Epithelial cell of proximal tubule (primary cell): ENCODE results near the gene COCH. TPM values are rescaled to one million over a fixed set of nuclear protein-coding genes. Genes with fewer than 3 reads are reported as not detected.

Experiments
- DNase-seq: peaks from one replicate; pipeline ENCODE4 v3.0.0-alpha.2; 2011; ENCODE audit warnings: low read depth
- H3K4me3 ChIP-seq: 2 replicates; pipeline ENCODE4 v1.5.1; 2011; ENCODE audit warnings: low read depth, mild to moderate bottlenecking, low read length
- total RNA-seq: library from RNA; depleted of rRNA; stranded (reverse); fragments of >200 nt; gene quantifications from 2 replicates; pipeline ENCODE4 v1.2.3, GENCODE V29; 2015
- TF ChIP-seq, protein P1 (sequence below): conservative IDR thresholded peaks from 2 replicates; pipeline ENCODE4 v1.5.1; 2012; ENCODE audit warnings: low read depth, mild to moderate bottlenecking, low read length

The COCH gene
- total RNA-seq, 1 donor from 2014 or later = 20.9 TPM

DNA sequence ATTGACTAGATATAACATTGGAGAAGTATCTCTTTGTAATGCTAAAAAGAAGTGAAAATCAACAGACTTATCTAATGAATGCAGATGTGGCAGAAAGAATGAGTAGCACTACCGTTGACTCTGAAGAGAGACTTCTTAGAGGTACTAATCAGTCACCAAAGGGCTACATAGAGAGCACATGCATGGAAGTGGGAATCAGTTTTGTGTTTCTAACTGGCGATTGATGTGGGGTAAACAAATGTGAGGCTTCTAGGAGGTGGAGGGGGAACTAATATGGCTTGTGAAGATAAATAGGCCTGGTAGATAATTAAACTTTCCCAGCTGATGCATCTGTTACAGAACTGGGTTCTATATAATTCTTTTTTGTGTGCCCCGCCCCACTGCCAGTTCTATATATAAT, 10.5 kb downstream of the COCH start:
- DNase-seq = no peak
- TF ChIP-seq, protein P1, sequence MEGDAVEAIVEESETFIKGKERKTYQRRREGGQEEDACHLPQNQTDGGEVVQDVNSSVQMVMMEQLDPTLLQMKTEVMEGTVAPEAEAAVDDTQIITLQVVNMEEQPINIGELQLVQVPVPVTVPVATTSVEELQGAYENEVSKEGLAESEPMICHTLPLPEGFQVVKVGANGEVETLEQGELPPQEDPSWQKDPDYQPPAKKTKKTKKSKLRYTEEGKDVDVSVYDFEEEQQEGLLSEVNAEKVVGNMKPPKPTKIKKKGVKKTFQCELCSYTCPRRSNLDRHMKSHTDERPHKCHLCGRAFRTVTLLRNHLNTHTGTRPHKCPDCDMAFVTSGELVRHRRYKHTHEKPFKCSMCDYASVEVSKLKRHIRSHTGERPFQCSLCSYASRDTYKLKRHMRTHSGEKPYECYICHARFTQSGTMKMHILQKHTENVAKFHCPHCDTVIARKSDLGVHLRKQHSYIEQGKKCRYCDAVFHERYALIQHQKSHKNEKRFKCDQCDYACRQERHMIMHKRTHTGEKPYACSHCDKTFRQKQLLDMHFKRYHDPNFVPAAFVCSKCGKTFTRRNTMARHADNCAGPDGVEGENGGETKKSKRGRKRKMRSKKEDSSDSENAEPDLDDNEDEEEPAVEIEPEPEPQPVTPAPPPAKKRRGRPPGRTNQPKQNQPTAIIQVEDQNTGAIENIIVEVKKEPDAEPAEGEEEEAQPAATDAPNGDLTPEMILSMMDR = no peak

DNA sequence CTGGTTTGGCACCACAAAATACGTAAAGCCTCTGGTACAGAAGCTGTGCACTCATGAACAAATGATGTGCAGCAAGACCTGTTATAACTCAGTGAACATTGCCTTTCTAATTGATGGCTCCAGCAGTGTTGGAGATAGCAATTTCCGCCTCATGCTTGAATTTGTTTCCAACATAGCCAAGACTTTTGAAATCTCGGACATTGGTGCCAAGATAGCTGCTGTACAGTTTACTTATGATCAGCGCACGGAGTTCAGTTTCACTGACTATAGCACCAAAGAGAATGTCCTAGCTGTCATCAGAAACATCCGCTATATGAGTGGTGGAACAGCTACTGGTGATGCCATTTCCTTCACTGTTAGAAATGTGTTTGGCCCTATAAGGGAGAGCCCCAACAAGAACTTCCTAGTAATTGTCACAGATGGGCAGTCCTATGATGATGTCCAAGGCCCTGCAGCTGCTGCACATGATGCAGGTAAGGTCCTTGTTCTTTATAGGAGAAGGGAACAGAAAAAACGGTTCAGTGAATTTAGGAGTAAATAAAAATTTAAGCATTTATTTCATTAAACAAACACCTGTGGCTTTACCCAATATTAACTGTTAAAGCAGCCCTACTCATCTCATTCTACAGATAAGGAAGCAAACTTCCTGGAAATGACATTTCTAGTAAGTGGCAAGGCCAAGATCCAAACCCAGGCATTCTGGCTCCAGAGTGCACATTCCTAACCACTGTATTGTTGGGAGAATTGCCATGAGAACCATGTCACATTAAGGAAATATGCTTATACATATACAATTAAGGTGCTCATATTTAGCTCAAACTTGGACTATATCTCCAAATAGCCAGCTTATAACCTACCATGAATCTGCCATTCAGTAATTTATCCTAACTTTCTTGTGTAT, 11.7 kb downstream of the COCH start:
- no peak overlapping the region for H3K4me3 ChIP-seq
- TF ChIP-seq, protein P1 = no peak
- no peak for DNase-seq

More for the DNA sequence above, 10.5 kb downstream of the COCH start:
- no peak overlapping the region for H3K4me3 ChIP-seq

DNA sequence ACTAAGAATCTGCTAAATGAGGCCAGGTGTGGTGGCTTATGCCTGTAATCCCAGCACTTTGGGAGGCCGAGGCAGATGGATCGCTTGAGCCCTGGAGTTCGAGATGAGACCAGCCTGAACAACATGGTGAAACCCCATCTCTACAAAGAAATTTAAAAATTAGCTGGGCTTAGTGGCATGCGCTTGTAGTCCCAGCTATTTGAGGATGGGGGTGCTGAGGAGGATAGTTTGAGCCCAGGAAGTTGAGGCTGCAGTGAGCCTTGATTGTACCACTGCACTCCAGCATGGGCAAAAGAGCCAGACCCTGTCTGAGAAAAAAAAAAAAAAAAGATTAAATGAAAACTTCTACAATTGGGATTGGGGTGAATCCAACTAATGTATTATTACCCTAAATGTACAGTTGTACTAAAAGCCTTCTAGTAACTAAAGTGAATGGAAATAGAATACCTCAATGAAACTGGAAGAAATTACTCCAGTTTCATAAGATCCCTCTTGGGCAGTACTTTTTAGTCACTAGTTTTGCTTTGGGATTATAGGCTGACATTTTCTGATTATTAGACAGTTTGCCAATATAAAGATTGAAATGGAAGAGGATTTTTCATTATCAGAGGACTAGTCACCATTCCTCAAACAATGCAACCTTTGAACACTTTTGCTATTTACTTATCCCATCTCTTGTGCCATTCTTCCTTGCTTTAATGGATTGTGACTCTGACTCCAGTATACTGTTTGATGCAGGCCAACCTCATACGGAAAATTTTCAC, 14.3 kb downstream of the COCH start:
- TF ChIP-seq, protein P1 = no peak
- DNase-seq = no peak

DNA sequence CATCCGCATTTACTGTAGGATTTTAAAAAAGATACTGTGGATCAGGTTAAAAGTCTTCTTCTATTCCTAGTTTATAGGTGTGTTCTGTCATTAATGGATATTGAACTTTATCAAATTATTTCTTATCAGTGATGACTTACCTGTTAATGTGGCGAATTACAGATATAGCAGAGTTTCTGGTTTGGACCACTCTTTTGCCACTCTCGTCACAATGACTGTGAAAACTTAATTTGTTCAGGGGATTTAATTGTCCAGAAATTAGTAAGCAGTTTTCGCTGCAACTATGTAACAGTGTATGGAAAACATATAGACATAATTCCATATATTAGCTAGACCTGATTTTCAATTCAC, 14.9 kb downstream of the COCH start:
- no peak overlapping the region for H3K4me3 ChIP-seq
- DNase-seq = no peak
- TF ChIP-seq, protein P1 = no peak

More for the DNA sequence above, 14.3 kb downstream of the COCH start:
- H3K4me3 ChIP-seq = no peak overlapping the region

DNA sequence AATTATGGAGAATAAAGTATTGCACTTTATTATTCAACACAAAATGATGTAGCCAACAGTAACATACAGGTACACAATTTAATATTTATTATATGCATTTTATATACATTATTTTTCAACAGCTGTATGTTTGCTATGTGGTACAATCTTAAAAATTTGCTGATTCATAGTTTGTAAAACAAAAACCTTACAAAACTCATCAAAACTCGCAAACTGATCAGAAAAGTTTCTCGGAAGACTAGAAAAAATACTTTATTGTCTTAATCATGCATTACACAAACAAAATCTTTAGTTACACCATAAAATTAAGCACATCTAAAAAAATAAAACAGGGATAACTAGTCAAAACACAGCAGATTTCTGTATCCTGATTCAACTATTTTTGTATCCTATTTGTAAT, 19.5 kb downstream of the COCH start:
- no peak overlapping the region for H3K4me3 ChIP-seq
- no peak for DNase-seq
- TF ChIP-seq, protein P1 = no peak

DNA sequence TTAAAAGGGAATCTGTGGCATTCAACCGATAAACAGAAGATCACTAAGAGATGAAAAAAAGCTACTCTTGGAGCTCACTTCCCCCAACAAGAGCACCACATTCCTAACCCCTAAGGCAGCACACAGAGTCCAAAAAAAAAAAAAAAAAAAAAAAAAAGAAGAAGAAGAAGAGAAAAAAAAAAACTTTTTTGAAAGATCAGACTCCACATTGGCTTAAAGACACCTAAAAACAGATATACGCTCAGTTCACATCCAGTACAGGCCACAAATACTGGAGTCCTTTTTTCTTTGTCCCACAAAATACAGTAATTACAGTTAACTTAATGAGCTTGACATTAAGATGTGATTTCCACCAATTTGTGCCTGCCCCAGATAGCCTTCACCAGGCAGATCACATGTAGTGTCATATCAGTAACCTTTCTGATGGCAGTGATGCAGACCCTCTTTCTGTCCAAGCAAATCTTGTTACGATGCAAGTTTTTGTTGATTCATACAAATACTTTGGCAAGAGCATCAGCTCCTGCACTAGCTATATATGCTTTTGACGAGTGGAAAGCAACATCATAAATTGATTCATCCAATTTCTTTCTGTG, 20.7 kb downstream of the COCH start:
- DNase-seq = no peak
- H3K4me3 ChIP-seq = no peak overlapping the region
- TF ChIP-seq, protein P1 = no peak
